HG03558 (cell line): ENCODE data around the gene GRM2.

Experiments
- ATAC-seq: cut with Tn5 transposase; IDR thresholded peaks from one replicate; pipeline ENCODE4 v1.9.1; 2021; ENCODE audit warnings: moderate number of reproducible peaks; ENCODE audit not compliant: unreplicated experiment; ENCODE audit errors: extremely low read depth

GRM2 gene

DNA sequence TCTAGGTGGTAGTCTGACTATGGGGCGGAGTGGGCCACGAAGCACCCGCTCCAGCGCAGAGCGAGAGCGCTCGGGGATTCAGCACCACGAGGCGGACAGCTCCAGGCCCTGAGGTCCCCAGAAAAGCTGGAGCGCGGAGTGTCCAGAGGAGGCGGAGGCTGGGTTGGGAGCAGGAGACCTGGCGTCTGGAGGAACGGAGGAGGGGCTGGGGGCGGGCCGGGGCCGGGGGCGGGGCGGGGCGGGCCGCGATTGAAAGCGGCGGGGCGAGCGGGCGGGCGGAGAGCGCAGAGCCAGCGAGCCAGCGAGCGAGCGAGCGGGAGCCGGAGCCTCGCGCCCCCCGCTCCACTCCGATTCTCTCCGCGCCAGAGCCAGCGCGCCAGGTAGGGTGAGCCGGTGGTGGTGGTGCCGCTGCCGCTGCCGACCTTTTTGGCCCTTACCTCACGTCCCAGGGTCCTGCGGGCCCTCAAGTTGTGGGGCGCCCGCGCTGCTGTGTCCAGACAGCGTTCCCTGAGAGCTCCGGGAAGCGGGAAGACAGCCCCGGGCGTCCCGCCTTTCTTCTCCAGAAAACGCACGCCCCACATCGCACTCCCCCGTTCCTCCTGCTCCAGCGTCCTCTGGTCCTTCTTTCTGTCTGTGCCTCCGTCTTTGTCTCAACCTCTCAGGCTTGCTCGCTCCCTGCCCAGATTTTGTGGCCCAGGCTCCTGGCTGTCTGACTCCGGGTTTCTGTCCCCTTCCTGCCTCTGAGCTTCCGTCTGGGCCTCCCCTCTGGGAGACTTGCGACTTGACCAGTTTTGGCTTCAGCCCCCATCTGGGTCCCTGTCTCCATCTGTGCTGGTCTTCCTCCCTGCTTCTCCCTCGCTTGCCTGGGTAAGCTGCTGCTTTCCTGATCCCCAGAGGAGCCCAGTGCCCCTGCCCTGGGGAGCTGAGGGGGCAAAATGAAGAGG, at the start of gene GRM2:
TSS of gene GRM2 (plus strand) at position 281 of the 944 bp plus-strand sequence. CDS start 1,916 bp downstream, outside the sequence.
- no peak for ATAC-seq

DNA sequence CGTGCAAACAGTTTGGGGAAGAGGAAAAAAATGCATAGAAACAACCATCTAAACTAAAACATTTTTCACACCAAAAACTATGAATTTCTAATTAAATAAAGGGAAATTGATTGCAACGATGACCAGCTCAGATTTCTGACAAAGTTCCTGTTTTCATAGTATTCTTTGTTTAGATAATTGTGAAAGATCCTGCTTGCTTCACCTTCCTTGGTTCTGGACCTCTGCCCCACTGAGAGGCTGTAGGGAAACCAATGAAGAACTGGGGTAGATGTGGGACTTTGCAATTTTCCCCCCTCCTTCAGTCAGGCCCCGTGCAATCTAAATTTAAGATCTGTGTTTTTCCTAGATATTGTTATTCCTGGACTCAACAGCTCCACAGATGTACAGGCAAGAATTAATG, 49.6 kb upstream of the GRM2 start:
- no peak for ATAC-seq

DNA sequence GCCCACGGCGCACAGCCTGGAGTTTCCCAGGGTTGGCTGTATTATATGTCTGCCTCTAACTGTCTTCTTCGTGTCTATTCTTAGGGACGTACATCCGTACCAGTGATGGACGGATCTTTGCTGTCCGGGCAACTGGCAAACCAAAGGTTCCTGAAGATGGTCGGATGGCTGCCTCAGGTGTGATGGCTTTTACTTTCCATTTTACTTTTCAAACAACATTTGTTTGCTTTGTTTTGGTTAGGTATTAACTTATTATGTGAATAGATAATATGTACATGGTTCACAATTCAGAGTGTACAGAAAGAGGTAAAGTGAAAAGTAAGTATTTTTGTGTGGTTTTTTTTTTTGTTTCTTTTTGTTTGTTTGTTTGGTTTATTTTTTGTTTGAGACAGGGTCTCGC, 46.9 kb upstream of the GRM2 start:
- ATAC-seq = no peak

DNA sequence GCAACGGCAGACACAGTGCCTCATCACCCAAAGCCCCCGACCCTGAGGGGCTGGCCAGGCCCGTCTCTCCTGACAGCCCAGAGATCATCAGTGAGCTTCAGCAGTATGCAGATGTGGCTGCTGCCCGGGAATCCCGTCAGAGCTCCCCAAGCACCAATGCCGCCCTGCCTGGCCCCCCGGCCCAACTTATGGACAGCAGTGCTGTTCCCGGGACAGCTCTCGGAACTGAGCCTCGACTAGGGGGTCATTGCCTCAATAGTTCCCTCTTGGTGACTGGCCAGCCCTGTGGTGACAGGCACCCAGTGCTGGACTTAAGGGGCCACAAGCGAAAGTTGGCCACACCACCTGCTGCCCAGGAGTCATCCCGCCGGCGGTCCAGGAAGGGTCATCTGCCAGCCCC, 44.4 kb upstream of the GRM2 start:
- no peak for ATAC-seq

DNA sequence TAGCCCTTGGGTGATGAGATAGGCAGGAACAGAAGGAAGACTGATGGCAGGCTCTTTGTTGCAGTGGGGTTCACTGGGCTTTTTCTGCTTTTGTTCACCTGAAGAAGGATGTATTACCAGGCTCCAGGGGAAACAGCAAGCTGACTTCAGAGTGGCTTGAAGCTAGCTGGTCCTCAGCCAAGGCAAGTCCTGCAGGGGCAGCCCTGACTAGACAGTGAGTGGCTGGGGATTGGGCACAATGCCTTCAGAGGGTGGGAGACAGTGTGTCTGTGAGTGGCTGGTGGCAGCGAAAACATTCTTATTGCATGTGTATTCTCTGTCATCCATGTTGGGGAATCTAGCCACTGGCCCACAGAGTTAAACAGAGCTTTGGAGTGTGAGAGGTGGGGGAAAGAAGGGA, 38.1 kb upstream of the GRM2 start:
- no peak for ATAC-seq

DNA sequence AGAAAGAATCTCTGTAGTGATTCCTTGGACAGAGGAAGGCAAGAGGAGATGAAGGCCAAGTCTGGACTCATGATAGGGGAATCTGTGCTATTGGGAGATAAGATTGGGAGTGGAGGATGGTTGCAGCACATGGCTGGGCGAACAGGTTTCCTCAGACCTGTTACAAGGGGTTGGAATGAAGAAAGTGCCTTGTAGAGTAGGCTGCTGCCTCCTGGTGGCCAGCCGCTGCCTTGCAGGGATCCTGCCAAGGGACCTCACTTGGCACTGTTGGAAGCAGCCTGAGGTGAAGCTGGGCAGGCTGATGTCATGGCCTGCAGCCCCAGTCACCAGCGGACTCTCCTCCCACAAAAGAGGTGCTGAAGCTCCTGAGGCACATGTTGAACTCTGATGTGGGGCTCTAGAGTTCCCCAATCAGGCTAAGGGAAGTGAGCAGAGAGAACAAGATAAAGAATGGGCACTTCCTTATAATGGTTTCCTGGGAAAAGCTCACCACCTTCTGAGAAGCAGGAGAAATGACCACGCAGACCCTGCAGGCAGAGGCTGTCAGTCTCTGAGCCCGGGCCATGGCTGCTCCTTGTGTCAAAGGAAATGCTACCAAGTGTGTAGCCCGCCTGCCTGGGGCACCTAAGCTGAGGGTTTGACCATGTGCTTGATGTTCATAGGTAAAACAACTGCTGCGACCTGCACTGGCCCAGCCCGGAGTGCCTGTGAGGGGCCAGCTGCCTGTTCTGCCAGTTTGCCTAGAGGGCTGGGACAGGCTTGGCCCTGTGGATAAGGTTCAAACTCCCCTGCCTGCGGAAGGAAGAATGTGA, 37.4 kb upstream of the GRM2 start:
- ATAC-seq = no peak

DNA sequence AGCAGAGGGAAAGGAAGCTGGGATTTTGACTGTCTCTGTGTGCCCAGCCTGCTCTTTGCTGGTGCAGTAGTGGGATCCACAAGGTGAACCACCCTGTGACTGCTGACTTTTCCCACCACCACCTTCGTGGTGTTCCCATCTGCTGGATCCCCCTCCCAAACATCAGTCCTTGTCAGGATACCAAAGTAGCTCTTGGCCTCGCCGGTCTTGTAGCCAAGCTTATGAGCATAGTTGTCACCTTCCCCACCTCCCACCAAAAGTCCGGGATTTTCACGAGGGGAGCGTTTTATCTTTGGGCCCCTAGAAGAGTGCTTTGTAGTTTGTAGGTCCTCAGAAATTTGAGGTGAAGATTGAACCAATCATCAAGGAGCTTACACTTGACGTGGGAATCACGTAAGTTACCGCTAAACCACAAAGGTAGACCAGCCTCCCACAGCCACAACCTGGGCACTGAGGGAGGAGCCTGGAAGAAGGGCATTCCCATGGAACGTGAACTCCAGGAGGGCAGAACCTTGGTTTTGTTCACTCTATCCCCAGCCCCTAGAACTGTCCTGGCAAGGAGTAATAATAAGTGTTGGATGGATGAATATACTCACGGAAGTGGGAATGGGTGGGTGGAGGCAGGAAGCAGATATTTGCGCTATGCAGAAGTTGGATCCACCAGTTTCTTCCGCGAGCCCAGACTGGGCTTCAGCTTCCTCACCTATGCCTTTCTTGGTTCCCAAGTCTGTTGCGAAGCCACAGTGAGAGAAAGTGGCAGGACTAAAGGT, 36.6 kb upstream of the GRM2 start:
- no peak for ATAC-seq

DNA sequence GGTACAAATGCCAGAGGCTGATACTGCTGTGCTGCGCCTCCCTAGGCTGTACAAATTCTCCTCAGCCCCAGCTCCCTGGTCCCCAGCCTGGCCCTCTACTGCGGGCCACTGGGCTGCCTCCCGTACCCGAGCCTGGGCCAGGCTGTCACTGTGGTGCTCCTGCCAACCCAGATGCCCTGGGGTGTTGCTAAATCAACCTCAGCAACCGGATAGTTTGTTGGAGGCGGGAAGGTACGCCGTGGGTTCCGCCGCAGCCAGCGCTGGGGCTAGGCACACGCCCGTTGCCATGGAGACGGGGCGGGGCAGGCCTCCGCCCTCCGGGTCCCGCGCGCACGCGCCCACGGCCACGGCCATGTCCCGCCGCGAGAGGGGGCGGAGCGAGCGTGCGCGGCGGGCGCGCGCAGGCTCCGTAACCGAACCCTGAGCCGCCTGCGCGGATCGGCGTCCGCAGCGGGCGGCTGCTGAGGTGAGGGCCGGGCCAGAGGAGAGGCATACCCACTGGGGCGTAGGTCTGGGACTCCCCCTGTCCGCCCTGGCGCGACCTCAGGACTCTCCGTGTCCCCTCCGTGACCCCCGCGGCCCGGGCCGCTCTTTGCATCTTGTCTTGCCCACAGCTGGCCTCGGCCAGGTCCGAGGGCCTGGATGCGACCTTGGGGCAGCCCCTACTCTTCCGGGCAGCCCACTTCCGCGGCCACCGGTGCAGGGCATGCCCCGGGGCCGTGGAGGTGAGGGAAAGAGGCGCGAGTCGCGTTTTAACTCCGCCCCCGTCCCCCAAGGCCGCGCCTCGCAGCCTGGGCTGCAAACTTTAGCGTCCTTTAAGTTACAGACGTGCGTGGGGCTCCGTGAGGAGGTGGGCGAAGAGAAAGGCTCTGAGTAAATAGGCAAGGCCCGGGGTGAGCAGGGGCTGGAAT, 35.8 kb upstream of the GRM2 start, which contains the start of gene TEX264:
TSS of gene TEX264 (plus strand) at position 430 of the 911 bp plus-strand sequence. CDS start 3,053 bp downstream, outside the sequence.
- ATAC-seq = peak; percentile 50

DNA sequence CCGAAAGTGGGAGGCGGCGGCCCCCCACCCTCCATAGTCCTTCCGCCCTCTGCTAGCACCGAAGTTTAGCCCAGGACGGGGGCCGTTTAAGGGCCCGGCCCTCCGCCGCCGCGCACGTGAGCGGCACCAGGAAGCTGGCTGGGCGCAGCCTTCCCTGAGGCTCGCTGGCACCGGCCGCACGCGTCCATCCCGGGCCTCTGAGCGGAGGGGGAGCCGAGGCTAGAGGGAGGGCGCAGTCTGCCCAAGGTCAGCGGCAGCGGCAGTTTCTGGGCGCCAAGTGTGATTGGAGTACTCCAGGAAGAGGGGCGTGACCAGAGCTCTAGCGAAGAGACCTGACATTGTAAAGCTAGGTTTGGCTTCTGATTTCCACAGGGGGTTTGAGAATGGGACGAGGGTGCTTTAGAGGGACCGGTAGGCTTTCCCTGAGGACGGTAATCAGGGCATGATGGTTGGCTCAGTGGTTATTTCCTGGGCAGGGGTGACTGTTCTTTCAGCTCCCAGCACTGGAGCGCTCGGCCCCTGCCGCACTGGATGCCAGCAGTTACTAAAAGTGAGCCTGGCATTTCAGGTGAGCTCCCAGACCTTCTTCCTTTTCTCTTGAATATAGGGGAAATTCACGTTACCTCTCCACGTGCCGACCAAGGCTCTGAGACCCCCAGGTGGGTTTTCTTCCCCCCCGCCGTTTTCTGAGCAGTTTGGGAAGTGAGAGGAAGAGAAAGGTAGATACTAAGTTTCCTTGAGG, 35.0 kb upstream of the GRM2 start:
- peak; percentile 7 for ATAC-seq

DNA sequence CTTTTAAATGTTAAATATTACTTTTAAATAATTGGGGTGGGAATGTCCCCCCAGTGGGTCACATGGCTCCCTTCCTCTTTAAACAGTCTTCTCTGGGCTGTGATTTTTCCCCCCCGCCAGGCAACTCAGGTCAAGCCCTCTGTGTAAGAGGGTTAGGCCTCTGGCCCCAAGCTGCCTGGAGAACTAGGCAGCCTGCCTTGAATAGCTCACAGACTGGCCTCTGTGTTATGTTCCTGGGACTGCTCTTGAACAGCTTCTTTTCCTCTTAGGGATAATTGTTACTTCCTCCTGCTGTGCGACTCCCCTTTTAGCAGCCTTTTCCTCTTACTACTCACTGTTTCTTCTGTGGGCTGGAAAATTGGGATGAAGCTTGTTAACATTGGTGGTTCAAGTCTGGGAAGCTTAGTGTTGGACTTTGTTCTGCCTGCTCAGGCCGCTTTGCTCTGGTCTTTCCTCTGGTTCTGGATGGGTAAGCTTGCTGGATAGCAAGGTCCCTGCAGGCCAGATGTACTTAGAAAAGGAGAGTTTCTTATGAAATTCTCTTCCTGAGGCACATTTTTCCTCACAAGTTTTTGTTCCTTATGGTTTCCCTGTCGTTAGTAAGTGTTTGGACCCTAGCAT, 33.6 kb upstream of the GRM2 start:
- no peak for ATAC-seq

DNA sequence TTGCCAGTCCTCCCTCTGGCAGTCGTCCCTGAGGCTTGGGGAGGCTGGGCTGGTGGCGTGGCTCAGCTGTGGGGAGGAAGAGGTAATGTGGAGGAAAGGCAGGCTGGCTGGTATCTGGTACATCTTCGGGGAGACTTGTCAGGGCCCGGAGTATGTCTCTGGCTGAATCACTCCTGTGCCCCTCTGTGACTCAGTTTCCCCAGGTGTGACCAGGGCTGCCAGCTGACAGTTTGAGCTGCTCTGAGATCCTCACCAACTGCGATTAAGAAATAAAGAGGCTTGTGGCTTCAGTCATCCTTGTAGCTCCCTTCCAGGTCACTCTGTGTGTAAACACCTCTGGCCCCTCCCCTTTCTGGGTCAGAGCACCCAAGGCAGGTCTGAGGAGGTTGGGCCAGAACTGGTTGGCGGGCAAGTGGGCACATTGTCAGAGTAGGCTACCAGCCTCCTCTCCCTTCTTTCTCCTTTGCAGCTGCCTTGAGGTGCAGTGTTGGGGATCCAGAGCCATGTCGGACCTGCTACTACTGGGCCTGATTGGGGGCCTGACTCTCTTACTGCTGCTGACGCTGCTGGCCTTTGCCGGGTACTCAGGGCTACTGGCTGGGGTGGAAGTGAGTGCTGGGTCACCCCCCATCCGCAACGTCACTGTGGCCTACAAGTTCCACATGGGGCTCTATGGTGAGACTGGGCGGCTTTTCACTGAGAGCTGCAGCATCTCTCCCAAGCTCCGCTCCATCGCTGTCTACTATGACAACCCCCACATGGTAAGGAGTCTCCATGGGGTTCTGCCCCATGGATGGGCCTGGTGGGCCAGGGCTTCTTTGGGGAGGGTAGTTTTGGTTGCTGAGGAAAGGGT, 32.8 kb upstream of the GRM2 start:
- no peak for ATAC-seq

DNA sequence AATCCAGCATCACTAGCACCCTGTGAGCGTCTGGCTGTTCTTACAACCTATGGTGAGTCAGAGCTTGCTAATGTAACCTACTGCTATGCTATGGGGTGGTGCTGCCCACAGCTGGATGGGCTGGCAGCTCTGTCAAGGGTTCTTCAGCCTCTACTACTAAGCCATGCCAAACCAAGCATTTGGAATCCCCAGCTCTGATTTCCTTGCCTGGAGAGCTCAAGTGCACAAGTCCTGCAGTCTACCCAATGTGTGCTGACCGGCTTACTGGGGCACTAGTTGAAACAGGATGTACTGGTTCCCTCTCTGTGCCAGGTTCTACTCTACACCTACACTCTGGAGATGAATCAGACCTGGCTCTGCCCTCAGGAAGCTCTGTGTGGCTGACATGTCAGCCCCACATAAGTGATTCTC, 31.7 kb upstream of the GRM2 start:
- ATAC-seq = no peak

DNA sequence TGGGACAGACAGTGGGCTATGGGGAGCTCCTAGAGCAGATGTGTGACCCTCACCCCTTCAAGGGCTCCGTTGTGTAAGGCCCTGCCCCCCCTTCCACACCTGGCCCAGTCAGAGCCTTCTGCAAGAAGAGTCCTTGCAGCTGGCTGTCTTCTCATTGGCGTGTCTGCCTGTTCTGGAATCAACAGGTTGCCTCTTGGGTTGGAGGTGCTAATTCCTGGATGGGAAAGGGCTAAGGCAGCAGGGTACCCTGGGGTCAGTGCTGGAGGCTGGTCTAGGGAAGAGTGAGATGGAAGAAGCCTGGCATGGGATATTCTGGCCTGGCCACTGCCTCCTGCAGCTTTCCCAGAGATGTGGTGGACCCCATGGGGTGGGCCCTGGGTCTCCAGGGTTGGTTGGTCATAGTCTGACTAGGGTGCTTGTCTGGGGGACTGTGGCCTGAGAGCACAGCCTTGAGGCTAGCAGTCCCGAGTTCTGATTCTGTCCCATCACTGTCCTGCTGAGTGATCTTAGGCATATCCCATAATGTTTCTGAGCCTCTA, 30.7 kb upstream of the GRM2 start:
- no peak for ATAC-seq

DNA sequence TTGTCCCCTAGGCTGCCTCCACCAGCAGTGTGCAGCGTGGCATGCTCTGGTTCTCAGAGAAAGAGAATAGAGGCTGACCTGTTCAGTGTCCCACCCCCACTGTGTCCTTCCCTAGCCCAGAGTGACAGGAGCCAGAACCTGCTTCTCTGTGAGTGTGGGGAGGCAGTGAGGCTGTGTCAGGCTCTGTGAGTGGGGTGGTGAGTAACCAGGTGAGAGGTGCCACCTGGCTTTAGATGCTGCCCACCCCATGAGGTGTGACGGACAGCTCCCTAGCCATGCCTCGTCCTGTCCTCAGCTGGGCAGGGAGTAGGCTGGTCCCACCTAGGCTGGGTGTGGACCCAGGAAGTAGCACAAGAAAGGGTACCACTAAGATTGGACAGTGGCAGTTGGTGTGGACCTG, 29.5 kb upstream of the GRM2 start:
- no peak for ATAC-seq

DNA sequence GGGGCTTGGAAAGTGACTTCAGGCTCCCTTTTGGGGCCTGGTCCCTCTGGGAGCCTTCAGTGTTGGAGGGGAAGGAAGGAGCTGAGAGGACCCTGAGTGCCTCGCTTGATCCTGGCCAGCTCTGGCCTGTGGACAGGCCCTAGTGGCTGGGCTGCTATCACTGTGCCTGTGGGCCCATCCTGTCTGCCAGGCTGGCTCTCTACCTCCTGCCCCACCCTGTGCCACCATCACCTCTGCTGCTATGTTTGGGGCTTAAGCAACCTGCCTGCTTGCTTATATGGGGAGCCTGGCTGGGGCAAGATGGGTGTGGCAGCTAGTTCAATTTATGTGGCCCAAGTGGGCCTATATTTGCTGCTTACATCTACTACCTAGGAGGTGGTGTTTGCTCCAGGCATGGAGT, 28.7 kb upstream of the GRM2 start:
- ATAC-seq = no peak

DNA sequence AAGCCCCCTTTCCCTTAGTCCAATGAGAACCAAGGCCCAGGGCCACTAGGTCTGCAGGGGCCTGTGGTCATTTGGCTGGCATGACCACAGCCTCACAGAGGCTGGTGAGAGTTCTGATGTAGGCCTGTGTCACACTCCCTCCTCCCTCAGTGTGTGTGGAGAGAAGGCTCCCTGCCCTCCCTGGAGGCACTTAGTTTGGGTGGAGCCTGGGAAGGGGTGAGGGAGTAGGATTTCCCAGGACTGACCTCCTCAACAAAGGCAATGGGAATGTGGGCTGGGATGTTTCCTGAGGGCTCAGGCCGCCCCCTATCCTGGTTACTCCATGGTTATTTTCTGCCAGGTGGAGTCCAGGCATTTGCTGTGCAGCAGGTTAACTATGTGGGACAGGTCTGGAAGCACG, 28.2 kb upstream of the GRM2 start:
- no peak for ATAC-seq

DNA sequence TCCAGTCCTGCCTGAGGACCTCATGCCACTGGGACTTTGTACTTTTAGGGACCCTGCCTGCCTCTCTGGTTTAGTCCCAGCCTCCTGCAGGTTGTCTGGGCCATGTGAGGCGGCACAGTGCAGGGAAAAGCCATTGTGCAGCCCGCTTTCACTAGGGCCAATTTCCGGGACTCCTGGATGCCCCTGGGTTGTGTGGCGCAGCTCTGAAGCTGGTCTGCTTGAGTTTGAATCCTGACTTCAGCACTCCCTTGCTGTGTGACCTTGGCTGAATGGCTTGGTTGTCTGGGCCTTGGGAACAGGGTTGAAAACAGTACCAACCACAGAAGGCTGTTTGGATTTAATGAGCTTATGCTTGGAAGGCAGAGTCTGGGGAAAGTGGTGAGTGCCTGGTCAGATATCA, 27.6 kb upstream of the GRM2 start:
- ATAC-seq = no peak
